IPS DF 6.9 (cell line): Measurements from ENCODE around the gene SPATA31C2.
"Not testable (repeated sequence)": the region's sequence is repeated elsewhere in the genome, so short reads cannot be mapped to it uniquely, and the experiment has no call there.

Source experiments
- DNase-seq: peaks from one replicate; pipeline ENCODE4 v3.0.0-alpha.2; 2013; ENCODE audit warnings: low read depth, low spot score
- H3K27ac ChIP-seq: one replicate; pipeline ENCODE4 v1.5.1; 2013; ENCODE audit warnings: low read length, control low read depth
- H3K27me3 ChIP-seq: 2 replicates; pipeline ENCODE4 v1.6.1; 2013; ENCODE audit warnings: mild to moderate bottlenecking, low read length; ENCODE audit not compliant: control insufficient read depth, insufficient read depth
- H3K36me3 ChIP-seq: 2 replicates; pipeline ENCODE4 v1.6.1; 2013; ENCODE audit warnings: low read length; ENCODE audit not compliant: control insufficient read depth, insufficient read depth
- H3K4me1 ChIP-seq: 2 replicates; pipeline ENCODE4 v1.6.1; 2013; ENCODE audit warnings: low read length; ENCODE audit not compliant: control insufficient read depth, insufficient read depth
- H3K4me3 ChIP-seq: 2 replicates; pipeline ENCODE4 v1.5.1; 2013; ENCODE audit warnings: mild to moderate bottlenecking, low read length
- H3K9me3 ChIP-seq: 2 replicates; pipeline ENCODE4 v1.6.1; 2013; ENCODE audit warnings: low read length, inconsistent platforms; ENCODE audit not compliant: control insufficient read depth, insufficient read depth
- WGBS: extraction: QIAGEN DNeasy Blood & Tissue Kit; methylation state at CpG from one replicate; pipeline ENCODE4 v1.1.7; 2013; ENCODE audit warnings: mixed read lengths, missing lambda C conversion rate; ENCODE audit not compliant: insufficient read length, insufficient coverage; 5-methylcytosine and 5-hydroxymethylcytosine counted together

The SPATA31C2 gene

GRCh38 chr9:88127700-88128300 is 10.5 kb downstream of the SPATA31C2 start:
- H3K9me3 ChIP-seq, H3K36me3 ChIP-seq: not testable (repeated sequence)

GRCh38 chr9:88123413-88123812 is 14.9 kb downstream of the SPATA31C2 start:
- H3K36me3 ChIP-seq, H3K27ac ChIP-seq, H3K27me3 ChIP-seq, DNase-seq, H3K9me3 ChIP-seq, H3K4me1 ChIP-seq, H3K4me3 ChIP-seq: not testable (repeated sequence)

More at GRCh38 chr9:88127700-88128300, 10.5 kb downstream of the SPATA31C2 start:
- H3K4me1 ChIP-seq, H3K27ac ChIP-seq, H3K27me3 ChIP-seq, DNase-seq, H3K4me3 ChIP-seq: not testable (repeated sequence)
- no CpG with 5 or more reads among the region's 13 CpGs for WGBS

GRCh38 chr9:88118121-88118520 is 20.2 kb downstream of the SPATA31C2 start:
- DNase-seq, H3K27ac ChIP-seq, H3K36me3 ChIP-seq, H3K9me3 ChIP-seq, H3K4me1 ChIP-seq, H3K4me3 ChIP-seq, H3K27me3 ChIP-seq: not testable (repeated sequence)
- no CpG with 5 or more reads among the region's 5 CpGs for WGBS

GRCh38 chr9:88114968-88115612 is 23.2 kb downstream of the SPATA31C2 start:
- not testable (repeated sequence) for H3K9me3 ChIP-seq, H3K4me3 ChIP-seq, H3K27me3 ChIP-seq, H3K36me3 ChIP-seq, H3K4me1 ChIP-seq, H3K27ac ChIP-seq, DNase-seq
- no CpG with 5 or more reads among the region's 13 CpGs for WGBS

GRCh38 chr9:88114283-88114967 is 23.9 kb downstream of the SPATA31C2 start:
- no CpG with 5 or more reads among the region's 17 CpGs for WGBS
- not testable (repeated sequence) for DNase-seq, H3K27me3 ChIP-seq, H3K9me3 ChIP-seq, H3K4me3 ChIP-seq, H3K4me1 ChIP-seq, H3K36me3 ChIP-seq, H3K27ac ChIP-seq

GRCh38 chr9:88113156-88114130 is 24.8 kb downstream of the SPATA31C2 start:
- H3K36me3 ChIP-seq, H3K4me3 ChIP-seq, H3K27ac ChIP-seq, H3K4me1 ChIP-seq, H3K9me3 ChIP-seq, H3K27me3 ChIP-seq, DNase-seq: not testable (repeated sequence)
- WGBS, result 100% methylated on average over 3 of the region's 38 CpGs

- DNase-seq, result no peak
- no peaks in the 10 kb centered on the region for H3K9me3 ChIP-seq
- H3K36me3 ChIP-seq, result no peaks in the 10 kb centered on the region
- no peaks in the 10 kb centered on the region for H3K27me3 ChIP-seq
- H3K27ac ChIP-seq, result no peak overlapping the region
- no peak overlapping the region for H3K4me3 ChIP-seq
- no CpG with 5 or more reads among the region's 3 CpGs for WGBS
- no peaks in the 10 kb centered on the region for H3K4me1 ChIP-seq
Observed at GRCh38 chr9:88110026-88110425, 28.2 kb downstream of the SPATA31C2 start.

- no peak for DNase-seq
- H3K4me1 ChIP-seq, result no peaks in the 10 kb centered on the region
- H3K27me3 ChIP-seq, result no peaks in the 10 kb centered on the region
- no peaks in the 10 kb centered on the region for H3K36me3 ChIP-seq
- H3K4me3 ChIP-seq, result no peak overlapping the region
- no CpG with 5 or more reads among the region's 4 CpGs for WGBS
- no peaks in the 10 kb centered on the region for H3K9me3 ChIP-seq
- H3K27ac ChIP-seq, result no peak overlapping the region
Observed at GRCh38 chr9:88108779-88109178, 29.5 kb downstream of the SPATA31C2 start.

GRCh38 chr9:88106492-88106891 is 31.8 kb downstream of the SPATA31C2 start:
- no CpG with 5 or more reads among the region's 4 CpGs for WGBS
- no peak overlapping the region for H3K27ac ChIP-seq
- no peaks in the 10 kb centered on the region for H3K4me1 ChIP-seq
- H3K9me3 ChIP-seq, result no peaks in the 10 kb centered on the region
- no peaks in the 10 kb centered on the region for H3K36me3 ChIP-seq
- H3K27me3 ChIP-seq, result no peaks in the 10 kb centered on the region
- no peak overlapping the region for H3K4me3 ChIP-seq
- DNase-seq, result peak; percentile 20

- no CpG with 5 or more reads among the region's 10 CpGs for WGBS
- Histone ChIP-seq H3K36me3 (no peaks in the 10 kb centered on the region), H3K27ac (no peak overlapping the region), H3K4me1 (no peaks in the 10 kb centered on the region), H3K4me3 (no peak overlapping the region), H3K9me3 (no peaks in the 10 kb centered on the region), H3K27me3 (no peaks in the 10 kb centered on the region)
- no peak for DNase-seq
Observed at GRCh38 chr9:88092797-88093331, 45.4 kb downstream of the SPATA31C2 start.
